Measurements from ENCODE around the gene DCAF8. TPM values are rescaled to one million over a fixed set of nuclear protein-coding genes. Genes with fewer than 3 reads are reported as not detected.

DCAF8 gene
- total RNA-seq, 2 experiments from 2014 or later: 112 to 117 TPM

DNA sequence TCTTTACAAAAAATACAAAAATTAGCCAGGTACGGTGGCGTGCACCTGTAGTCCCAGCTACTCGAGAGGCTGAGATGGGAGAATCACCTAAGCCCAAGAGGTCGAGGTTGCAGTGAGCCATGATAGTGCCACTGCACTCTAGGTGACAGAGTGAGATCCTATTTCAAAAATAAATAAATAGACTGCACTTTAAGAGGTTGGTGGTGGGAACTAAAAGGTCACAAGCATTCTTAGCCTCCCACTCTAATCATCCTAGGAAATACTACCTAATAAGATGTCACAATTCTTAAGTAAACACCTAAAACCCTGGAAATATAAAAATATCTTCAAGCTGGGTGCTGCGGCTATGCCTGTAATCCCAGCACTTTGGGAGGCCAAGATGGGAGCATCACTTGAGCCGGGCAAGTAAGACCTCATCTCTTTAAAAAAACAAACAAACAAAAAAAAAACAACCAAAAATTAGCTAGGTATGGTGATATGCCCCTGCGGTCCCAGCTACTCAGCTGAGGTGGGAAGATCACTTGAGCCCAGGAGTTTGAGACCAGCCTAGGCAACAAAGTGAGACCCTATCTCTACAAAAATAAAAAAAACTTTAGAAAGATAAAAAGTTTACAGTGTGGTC, 4.1 kb downstream of the DCAF8 start:
- H3K27ac Mint-ChIP-seq: no peak overlapping the region
- no peaks in the 10 kb centered on the region for H3K27me3 Mint-ChIP-seq
- H3K9me3 Mint-ChIP-seq: no peaks in the 10 kb centered on the region
- DNase-seq: no peak
- POLR2A ChIA-PET: no interaction called here
- CTCF ChIA-PET: interaction anchor here (0.5 to 1.4 kb wide), 2 partner anchors 92 to 159 kb away, joined by 3 read pairs; no protein-coding TSS in a partner anchor
- H3K4me3 Mint-ChIP-seq: no peak overlapping the region
- H3K36me3 Mint-ChIP-seq (ENCODE audit: low read depth): peaks cover 19% of the 10 kb centered on the region
- peaks cover 44% of the 10 kb centered on the region for H3K4me1 Mint-ChIP-seq

- DNase-seq: no peak
- Mint-ChIP-seq H3K4me3 (no peak overlapping the region), H3K9me3 (no peaks in the 10 kb centered on the region), H3K27ac (no peak overlapping the region), H3K36me3 (ENCODE audit: low read depth) (peaks cover 21% of the 10 kb centered on the region), H3K4me1 (peaks cover 38% of the 10 kb centered on the region), H3K27me3 (no peaks in the 10 kb centered on the region)
- ChIA-PET POLR2A (no interaction called here), CTCF (interaction anchor here (0.5 to 1.4 kb wide), 6 partner anchors 35 to 687 kb away, joined by 3 to 4 read pairs (median 3); no protein-coding TSS in a partner anchor)
Observed at GRCh38 chr1:160257411-160258015, 4.8 kb downstream of the DCAF8 start.

- no peak overlapping the region for H3K27ac Mint-ChIP-seq
- H3K4me3 Mint-ChIP-seq: no peak overlapping the region
- H3K36me3 Mint-ChIP-seq (ENCODE audit: low read depth): peaks cover 17% of the 10 kb centered on the region
- H3K9me3 Mint-ChIP-seq: no peaks in the 10 kb centered on the region
- no peak for DNase-seq
- H3K4me1 Mint-ChIP-seq: peaks cover 40% of the 10 kb centered on the region
- H3K27me3 Mint-ChIP-seq: no peaks in the 10 kb centered on the region
- CTCF ChIA-PET: interaction anchor here (0.6 to 1.2 kb wide), 3 partner anchors 36 to 160 kb away, joined by 3 to 4 read pairs (median 3); no protein-coding TSS in a partner anchor
- POLR2A ChIA-PET: no interaction called here
Observed at GRCh38 chr1:160256396-160257046, 5.8 kb downstream of the DCAF8 start.

- H3K4me1 Mint-ChIP-seq: peaks cover 34% of the 10 kb centered on the region
- POLR2A ChIA-PET: no interaction called here
- no peaks in the 10 kb centered on the region for H3K9me3 Mint-ChIP-seq
- H3K27me3 Mint-ChIP-seq: no peaks in the 10 kb centered on the region
- CTCF ChIA-PET: interaction anchor here (0.6 kb wide), 1 partner anchor 90 kb away, joined by 3 read pairs; no protein-coding TSS in a partner anchor
- peaks cover 17% of the 10 kb centered on the region for H3K36me3 Mint-ChIP-seq (ENCODE audit: low read depth)
- no peak overlapping the region for H3K4me3 Mint-ChIP-seq
- no peak for DNase-seq
- H3K27ac Mint-ChIP-seq: no peak overlapping the region
Observed at GRCh38 chr1:160255781-160256300, 6.5 kb downstream of the DCAF8 start.

- POLR2A ChIA-PET: no interaction called here
- peak; percentile 74 for DNase-seq
Observed at GRCh38 chr1:160251687-160252526, 10.4 kb downstream of the DCAF8 start.

GRCh38 chr1:160251011-160251410, 11.3 kb downstream of the DCAF8 start:
- Mint-ChIP-seq H3K27me3 (no peaks in the 10 kb centered on the region), H3K36me3 (ENCODE audit: low read depth) (peaks cover 5% of the 10 kb centered on the region), H3K27ac (no peak overlapping the region), H3K9me3 (no peaks in the 10 kb centered on the region), H3K4me3 (no peak overlapping the region), H3K4me1 (peaks cover 2% of the 10 kb centered on the region)
- POLR2A ChIA-PET: no interaction called here
- no peak for DNase-seq
- CTCF ChIA-PET: interaction anchor here (0.9 to 3.0 kb wide), 10 partner anchors 10 to 188 kb away, joined by 3 to 26 read pairs (median 6); no protein-coding TSS in a partner anchor

More at GRCh38 chr1:160251687-160252526, 10.4 kb downstream of the DCAF8 start:
- Mint-ChIP-seq H3K4me3 (no peak overlapping the region), H3K4me1 (peaks cover 8% of the 10 kb centered on the region), H3K9me3 (no peaks in the 10 kb centered on the region), H3K27ac (no peak overlapping the region), H3K36me3 (ENCODE audit: low read depth) (peaks cover 5% of the 10 kb centered on the region), H3K27me3 (no peaks in the 10 kb centered on the region)
- CTCF ChIA-PET: interaction anchor here (0.6 to 3.0 kb wide), 26 partner anchors 9 to 580 kb away, joined by 3 to 26 read pairs (median 4); partner anchors contain the start of gene DCAF8

DNA sequence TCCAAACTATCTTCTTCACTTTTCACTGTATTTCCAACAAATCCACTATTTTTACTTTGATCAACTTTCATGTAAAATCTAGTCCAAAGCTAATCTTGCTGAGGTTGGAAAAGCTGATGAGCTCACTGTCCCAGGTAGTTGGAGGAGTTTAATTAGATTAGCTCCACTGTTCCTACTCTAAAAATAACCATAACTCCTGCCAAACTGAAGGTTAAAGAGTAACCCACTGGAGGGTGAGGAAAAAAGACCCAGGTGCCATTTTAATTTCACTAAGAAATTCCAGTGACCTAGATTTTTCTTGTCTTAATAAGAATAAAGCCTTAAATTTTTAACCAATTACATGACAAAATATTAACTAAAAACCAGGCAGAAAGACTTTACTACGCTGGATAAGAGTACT, 15.3 kb downstream of the DCAF8 start:
- H3K27ac Mint-ChIP-seq: no peak overlapping the region
- H3K9me3 Mint-ChIP-seq: no peaks in the 10 kb centered on the region
- H3K27me3 Mint-ChIP-seq: no peaks in the 10 kb centered on the region
- no peak overlapping the region for H3K4me3 Mint-ChIP-seq
- ChIA-PET CTCF (interaction anchor here (1.0 to 1.8 kb wide), 5 partner anchors 13 to 54 kb away, joined by 3 to 6 read pairs (median 3); partner anchors contain the start of gene DCAF8), POLR2A (no interaction called here)
- peaks cover 2% of the 10 kb centered on the region for H3K4me1 Mint-ChIP-seq
- DNase-seq: no peak
- peaks cover 14% of the 10 kb centered on the region for H3K36me3 Mint-ChIP-seq (ENCODE audit: low read depth)

DNA sequence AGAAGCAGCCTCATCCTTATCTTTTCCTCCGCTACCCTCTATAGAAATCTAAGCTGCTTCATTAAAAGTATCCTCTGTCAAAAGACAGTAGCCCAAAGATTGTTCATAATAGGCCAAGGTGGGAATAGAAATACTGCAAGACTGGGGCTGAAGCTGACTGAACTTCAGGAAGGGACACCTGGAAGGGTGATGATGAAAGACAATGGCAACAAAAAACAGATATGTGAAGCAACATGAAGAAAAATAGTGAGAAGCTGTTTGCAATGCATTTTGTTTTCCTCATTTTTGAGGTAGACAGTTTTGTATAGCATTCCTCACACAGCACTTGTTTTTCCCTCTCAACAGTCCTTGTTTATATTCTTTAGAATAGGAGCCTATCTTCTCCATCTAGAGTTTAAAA, 16.9 kb downstream of the DCAF8 start:
- CTCF ChIA-PET: interaction anchor here (1.3 to 1.8 kb wide), 2 partner anchors 15 to 26 kb away, joined by 3 read pairs; no protein-coding TSS in a partner anchor
- Mint-ChIP-seq H3K27me3 (no peaks in the 10 kb centered on the region), H3K9me3 (no peaks in the 10 kb centered on the region)

DNA sequence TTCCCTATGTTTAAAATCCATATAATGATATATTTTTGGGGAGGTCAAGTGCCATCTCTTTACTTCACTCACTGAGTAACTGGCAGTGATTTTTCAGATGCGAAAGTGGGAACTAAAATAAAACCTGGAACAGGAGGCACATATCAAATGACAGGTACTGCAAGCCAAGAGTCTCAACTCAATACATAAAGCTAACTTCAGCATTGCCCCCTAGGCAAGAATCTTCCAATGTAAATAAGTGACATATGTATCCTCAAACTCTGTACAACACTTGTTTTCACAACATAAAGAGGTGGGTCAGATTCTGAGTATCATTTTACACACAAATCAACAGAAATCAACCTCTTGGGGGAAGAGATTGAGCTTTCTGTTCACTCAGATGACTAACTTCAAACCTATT, 18.1 kb downstream of the DCAF8 start:
- Mint-ChIP-seq H3K27me3 (no peaks in the 10 kb centered on the region), H3K4me3 (no peak overlapping the region), H3K27ac (no peak overlapping the region), H3K36me3 (ENCODE audit: low read depth) (peaks cover 27% of the 10 kb centered on the region), H3K9me3 (no peaks in the 10 kb centered on the region), H3K4me1 (no peaks in the 10 kb centered on the region)
- no peak for DNase-seq
- CTCF ChIA-PET: interaction anchor here (0.6 to 5.5 kb wide), 7 partner anchors 7 to 190 kb away, joined by 3 to 26 read pairs (median 5); no protein-coding TSS in a partner anchor
- POLR2A ChIA-PET: no interaction called here

More for the DNA sequence above, 16.9 kb downstream of the DCAF8 start:
- H3K4me3 Mint-ChIP-seq: no peak overlapping the region
- peaks cover 17% of the 10 kb centered on the region for H3K36me3 Mint-ChIP-seq (ENCODE audit: low read depth)
- no peaks in the 10 kb centered on the region for H3K4me1 Mint-ChIP-seq
- no peak for DNase-seq
- no peak overlapping the region for H3K27ac Mint-ChIP-seq
- POLR2A ChIA-PET: no interaction called here

- Mint-ChIP-seq H3K9me3 (no peaks in the 10 kb centered on the region), H3K36me3 (ENCODE audit: low read depth) (peaks cover 31% of the 10 kb centered on the region), H3K4me1 (no peaks in the 10 kb centered on the region), H3K4me3 (no peak overlapping the region), H3K27ac (no peak overlapping the region), H3K27me3 (no peaks in the 10 kb centered on the region)
- CTCF ChIA-PET: interaction anchor here (0.6 to 5.5 kb wide), 8 partner anchors 8 to 189 kb away, joined by 3 to 26 read pairs (median 5); partner anchors contain the start of gene CASQ1
- POLR2A ChIA-PET: no interaction called here
- DNase-seq: no peak
Observed at GRCh38 chr1:160243767-160244166, 18.6 kb downstream of the DCAF8 start.

DNA sequence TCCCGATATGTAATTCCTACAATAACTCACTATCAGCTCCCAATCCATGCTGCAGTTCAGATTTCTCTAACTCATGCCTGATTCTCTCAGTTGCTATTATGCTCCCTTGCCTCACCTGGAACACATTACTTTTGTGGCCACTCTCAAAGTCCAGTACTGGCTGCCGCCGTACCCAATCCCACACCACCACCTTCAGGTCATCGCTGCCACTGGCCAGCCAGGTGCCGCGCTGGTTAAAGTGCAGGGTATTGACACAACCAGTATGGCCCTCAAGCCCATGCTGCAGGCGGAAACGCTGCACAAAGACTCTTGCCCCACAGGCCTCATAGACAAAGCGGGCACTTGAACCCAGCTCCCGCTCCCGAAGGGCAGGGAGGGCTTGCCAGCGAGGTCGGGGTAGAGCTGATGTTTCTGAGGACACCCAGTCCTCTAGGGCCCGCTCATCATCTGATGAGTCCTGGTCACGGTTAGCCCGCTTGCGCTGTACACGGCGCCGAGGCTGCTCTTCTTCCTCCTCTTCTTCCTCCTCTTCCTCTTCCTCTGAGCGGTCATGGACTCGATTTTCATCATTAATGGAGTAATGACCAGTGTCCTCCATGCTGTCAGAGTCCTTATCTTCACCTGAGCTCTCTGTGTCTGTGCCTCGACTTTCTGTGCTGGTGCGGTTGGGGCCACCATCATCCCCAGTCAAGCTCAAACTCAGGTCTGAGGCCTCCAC, 22.6 kb downstream of the DCAF8 start:
- Mint-ChIP-seq H3K4me1 (peaks cover 1% of the 10 kb centered on the region), H3K4me3 (no peak overlapping the region), H3K27me3 (no peaks in the 10 kb centered on the region), H3K36me3 (ENCODE audit: low read depth) (peaks cover 52% of the 10 kb centered on the region), H3K9me3 (no peaks in the 10 kb centered on the region), H3K27ac (no peak overlapping the region)
- CTCF ChIA-PET: interaction anchor here (0.8 to 5.5 kb wide), 4 partner anchors 11 to 115 kb away, joined by 3 to 26 read pairs (median 4); partner anchors contain the start of gene DCAF8
- POLR2A ChIA-PET: no interaction called here
- DNase-seq: no peak
